ENCODE data around the gene APOBEC3C.
A peak's percentile ranks its signal among the peaks of the same experiment; 100 is the strongest.

APOBEC3C gene

DNA sequence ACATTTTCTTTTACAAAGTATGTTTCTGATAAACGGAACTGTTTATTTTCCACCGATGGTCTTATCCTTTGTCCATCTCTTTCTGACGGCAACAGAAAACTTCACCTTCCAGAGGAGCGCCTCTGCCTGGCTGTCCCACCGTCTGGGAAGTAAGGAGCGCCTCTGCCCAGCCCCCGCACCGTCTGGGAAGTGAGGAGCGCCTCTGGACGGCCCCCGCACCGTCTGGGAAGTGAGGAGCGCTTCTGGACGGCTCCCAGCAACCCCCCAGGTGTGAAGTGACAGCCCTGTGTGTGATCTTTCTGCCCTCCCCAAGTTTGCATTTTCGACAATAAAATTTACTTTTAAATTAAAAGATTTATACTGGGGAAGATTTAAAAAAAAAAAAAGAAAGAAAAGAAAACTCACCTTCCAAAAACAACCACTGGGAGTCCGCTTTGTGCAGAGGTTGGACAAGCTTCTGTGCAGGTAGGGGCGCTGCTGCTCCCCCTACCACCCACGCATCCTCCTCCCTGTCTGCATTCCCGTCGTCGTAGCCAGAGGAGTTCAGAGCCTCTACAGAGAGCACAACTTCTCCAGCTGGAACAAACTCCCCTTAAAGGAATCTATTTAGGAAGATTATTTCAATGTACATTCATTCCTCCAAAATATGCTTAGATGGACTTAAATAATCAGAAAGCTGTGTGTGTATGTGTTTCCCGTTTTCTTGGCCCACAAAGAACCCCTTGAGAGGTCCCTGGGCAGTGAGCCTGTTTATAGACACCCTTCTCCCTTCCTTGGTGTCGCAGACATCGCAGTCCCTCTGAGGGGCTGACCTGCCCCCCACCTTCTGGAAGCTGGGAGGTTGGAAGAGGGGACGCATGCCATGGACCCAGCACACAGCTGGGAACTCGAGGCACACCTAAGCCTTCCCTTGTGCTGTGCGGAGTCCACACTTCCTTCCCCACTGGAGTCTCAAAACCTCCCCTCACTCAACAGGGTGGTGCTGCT is 32.8 kb upstream of the APOBEC3C start:
- Histone ChIP-seq H3K27me3 (ENCODE audit: insufficient read depth, low read length, poor library complexity, severe bottlenecking) (no peaks in the 10 kb centered on the region), H3K4me2 (ENCODE audit: low read depth, low read length, poor library complexity, severe bottlenecking) (peak overlapping the region; percentile 88), H3K4me3 (ENCODE audit: low read length, poor library complexity, severe bottlenecking) (peak overlapping the region; percentile 83)

DNA sequence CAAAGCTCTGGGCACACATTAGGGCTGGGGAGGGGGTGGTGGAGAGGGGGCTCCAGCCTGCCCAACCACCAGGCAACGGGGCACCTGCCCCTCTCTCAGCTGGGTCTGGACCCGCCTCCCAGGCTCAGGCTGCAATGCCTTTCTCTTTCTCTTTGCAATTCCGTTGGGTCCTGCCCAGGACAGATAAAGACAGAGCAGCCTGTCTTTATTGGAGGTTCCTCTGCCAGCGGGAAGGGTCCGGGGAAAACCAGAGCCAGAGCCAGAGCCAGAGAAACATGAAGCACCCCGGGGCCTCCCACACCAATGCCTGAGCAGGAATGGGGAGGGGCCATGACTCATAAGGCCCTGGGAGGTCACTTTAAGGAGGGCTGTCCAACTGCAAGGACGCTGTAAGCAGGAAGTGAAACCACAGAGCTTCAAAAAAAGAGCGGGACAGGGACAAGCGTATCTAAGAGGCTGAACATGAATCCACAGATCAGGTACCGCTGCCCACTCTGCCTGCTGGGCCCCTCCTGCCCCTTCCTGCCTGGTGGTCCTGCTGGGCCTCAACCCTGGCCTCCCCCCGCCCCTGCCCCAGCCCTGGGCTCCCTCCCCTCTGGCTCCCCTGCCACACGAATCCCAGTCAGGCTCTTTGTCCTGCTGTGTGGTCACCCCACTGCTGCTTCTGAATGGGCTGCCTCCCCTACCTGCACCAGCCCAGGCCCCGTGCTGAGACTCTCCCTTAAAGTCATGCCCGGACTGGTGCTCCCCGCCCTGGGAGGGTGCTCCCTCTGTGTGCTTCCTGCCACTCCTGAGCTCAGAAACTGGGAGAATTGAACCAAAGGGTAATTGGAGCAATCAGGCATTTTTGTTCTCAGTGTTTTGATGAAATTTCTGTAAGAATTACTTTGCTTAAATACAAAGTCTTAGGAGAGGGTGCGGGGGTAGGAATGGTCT is 31.8 kb upstream of the APOBEC3C start, which contains the start of gene APOBEC3B:
TSS of gene APOBEC3B (plus strand) at position 356 of the 936 bp plus-strand sequence. CDS start at position 463, 107 bp downstream.
- Histone ChIP-seq H3K27me3 (ENCODE audit: insufficient read depth, low read length, poor library complexity, severe bottlenecking) (no peaks in the 10 kb centered on the region), H3K9me2 (replicated peaks; ENCODE audit: low read depth, low read length) (no peaks in the 10 kb centered on the region), H3F3A (ENCODE audit: low read depth) (no peaks in the 10 kb centered on the region), H3K4me1 (ENCODE audit: insufficient read depth, low read length, poor library complexity, severe bottlenecking) (peaks cover 16% of the 10 kb centered on the region), H3K9me3 (ENCODE audit: insufficient read depth, low read depth, low read length) (peaks cover 5% of the 10 kb centered on the region; the same call in 1 of the 2 replicates), H3K9ac (ENCODE audit: low read depth, low read length, poor library complexity, severe bottlenecking) (peak within 1 kb of the TSS; percentile 94), H4K20me1 (ENCODE audit: insufficient read depth, low read length, poor library complexity, severe bottlenecking) (no peaks in the 10 kb centered on the region), H2AFZ (ENCODE audit: low read length) (peak within 1 kb of the TSS; percentile 66), H3K4me2 (ENCODE audit: low read depth, low read length, poor library complexity, severe bottlenecking) (peak within 1 kb of the TSS; percentile 88), H3K4me3 (ENCODE audit: low read length, poor library complexity, severe bottlenecking) (peak within 1 kb of the TSS; percentile 83), H3K36me3 (ENCODE audit: insufficient read depth, low read length) (no peaks in the 10 kb centered on the region), H3K79me2 (ENCODE audit: insufficient read depth, low read length) (peaks cover 20% of the 10 kb centered on the region)
- TF ChIP-seq CTCF (conservative IDR thresholded peaks at IDR 0.05; ENCODE audit: low read length) (no peak), EZH2phosphoT487 (IDR thresholded peaks at IDR 0.05; ENCODE audit: borderline replicate concordance) (no peak)

More for the DNA sequence above, 32.8 kb upstream of the APOBEC3C start:
- H2AFZ ChIP-seq (ENCODE audit: low read length): peak overlapping the region; percentile 66
- peaks cover 16% of the 10 kb centered on the region for H3K4me1 ChIP-seq (ENCODE audit: insufficient read depth, low read length, poor library complexity, severe bottlenecking)
- H4K20me1 ChIP-seq (ENCODE audit: insufficient read depth, low read length, poor library complexity, severe bottlenecking): no peaks in the 10 kb centered on the region
- peaks cover 20% of the 10 kb centered on the region for H3K79me2 ChIP-seq (ENCODE audit: insufficient read depth, low read length)
- TF ChIP-seq EZH2phosphoT487 (IDR thresholded peaks at IDR 0.05; ENCODE audit: borderline replicate concordance) (no peak), CTCF (conservative IDR thresholded peaks at IDR 0.05; ENCODE audit: low read length) (peak; percentile 54)
- no peaks in the 10 kb centered on the region for H3K36me3 ChIP-seq (ENCODE audit: insufficient read depth, low read length)
- no peaks in the 10 kb centered on the region for H3F3A ChIP-seq (ENCODE audit: low read depth)
- H3K9me3 ChIP-seq (ENCODE audit: insufficient read depth, low read depth, low read length): peaks cover 5% of the 10 kb centered on the region; the same call in 1 of the 2 replicates
- H3K9ac ChIP-seq (ENCODE audit: low read depth, low read length, poor library complexity, severe bottlenecking): peak overlapping the region; percentile 94
- H3K9me2 ChIP-seq (replicated peaks; ENCODE audit: low read depth, low read length): no peaks in the 10 kb centered on the region

DNA sequence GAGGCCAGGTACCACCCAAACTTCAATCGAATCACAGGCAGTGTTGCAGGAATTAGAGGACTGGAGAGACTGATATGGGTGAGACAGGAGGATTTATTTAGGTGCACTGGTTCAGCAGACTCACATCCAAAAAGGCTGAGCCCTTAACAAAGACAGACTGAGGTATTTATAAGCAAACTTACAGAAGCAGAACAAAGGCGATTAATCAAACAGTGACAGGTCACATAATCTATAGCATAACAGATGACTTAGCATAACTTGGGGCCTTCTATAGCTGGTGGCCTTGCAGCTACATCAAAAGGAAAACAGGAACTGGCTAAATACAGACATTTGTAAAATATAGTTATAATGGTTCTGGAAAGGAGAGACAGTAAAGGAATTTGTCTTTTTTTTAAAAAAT is 29.8 kb upstream of the APOBEC3C start:
- Histone ChIP-seq H3K4me2 (ENCODE audit: low read depth, low read length, poor library complexity, severe bottlenecking) (no peak overlapping the region), H3K9me3 (ENCODE audit: insufficient read depth, low read depth, low read length) (peaks cover 5% of the 10 kb centered on the region; the same call in 1 of the 2 replicates), H3K4me3 (ENCODE audit: low read length, poor library complexity, severe bottlenecking) (no peak overlapping the region)

More for the DNA sequence above, 29.8 kb upstream of the APOBEC3C start:
- Histone ChIP-seq H3F3A (ENCODE audit: low read depth) (no peaks in the 10 kb centered on the region), H3K9me2 (replicated peaks; ENCODE audit: low read depth, low read length) (no peaks in the 10 kb centered on the region), H2AFZ (ENCODE audit: low read length) (no peak overlapping the region), H3K9ac (ENCODE audit: low read depth, low read length, poor library complexity, severe bottlenecking) (no peak overlapping the region), H3K27me3 (ENCODE audit: insufficient read depth, low read length, poor library complexity, severe bottlenecking) (no peaks in the 10 kb centered on the region), H3K4me1 (ENCODE audit: insufficient read depth, low read length, poor library complexity, severe bottlenecking) (peaks cover 25% of the 10 kb centered on the region), H3K36me3 (ENCODE audit: insufficient read depth, low read length) (no peaks in the 10 kb centered on the region), H3K79me2 (ENCODE audit: insufficient read depth, low read length) (peaks cover 20% of the 10 kb centered on the region), H4K20me1 (ENCODE audit: insufficient read depth, low read length, poor library complexity, severe bottlenecking) (no peaks in the 10 kb centered on the region)
- TF ChIP-seq EZH2phosphoT487 (IDR thresholded peaks at IDR 0.05; ENCODE audit: borderline replicate concordance) (no peak), CTCF (conservative IDR thresholded peaks at IDR 0.05; ENCODE audit: low read length) (no peak)
